Skeletal muscle tissue (tissue), 4 donors: ENCODE measurements around the gene XYLB. TPM values are rescaled to one million over a fixed set of nuclear protein-coding genes. Genes with fewer than 3 reads are reported as not detected.

Experiments used
- H3K27ac ChIP-seq: one replicate; pipeline ENCODE4 v1.7.0; 2013; ENCODE audit warnings: mild to moderate bottlenecking, low read depth, low read length, inconsistent platforms
- H3K27me3 ChIP-seq, 3 donors: one replicate each; pipeline ENCODE4 v1.7.0; 2013; ENCODE audit warnings: low read length in 3 of 3; ENCODE audit not compliant: control insufficient read depth in 3 of 3, insufficient read depth in 3 of 3
- H3K36me3 ChIP-seq, 3 donors: one replicate each; pipeline ENCODE4 v1.7.0; 2013; ENCODE audit warnings: low read length in 3 of 3; ENCODE audit not compliant: control insufficient read depth in 3 of 3, insufficient read depth in 3 of 3
- H3K4me1 ChIP-seq, 3 donors: one replicate each; pipeline ENCODE4 v1.7.0; 2013; ENCODE audit warnings: low read length in 3 of 3, mild to moderate bottlenecking in 3 of 3; ENCODE audit not compliant: control insufficient read depth in 3 of 3, insufficient read depth in 3 of 3
- H3K4me3 ChIP-seq, 3 donors: one replicate each; pipeline ENCODE4 v1.7.0; 2013; ENCODE audit warnings: low read length in 3 of 3
- H3K9ac ChIP-seq, 3 donors: one replicate each; pipeline ENCODE4 v1.7.0; 2013; ENCODE audit warnings: low read length in 3 of 3, mild to moderate bottlenecking in 3 of 3, moderate library complexity in 2 of 3, low read depth in 1 of 3
- H3K9me3 ChIP-seq, 3 donors: one replicate each; pipeline ENCODE4 v1.7.0; 2013; ENCODE audit warnings: low read length in 3 of 3; ENCODE audit not compliant: control insufficient read depth in 3 of 3
- total RNA-seq: library from RNA; depleted of rRNA; stranded (reverse); fragments of >200 nt; gene quantifications from one replicate; pipeline ENCODE4 v1.2.3, GENCODE V29; 2014
- donor health status: Osteomylitis.

XYLB gene
- total RNA-seq, 1 donor from 2014 or later = 7.3 TPM

GRCh38 chr3:38453913-38454177 is 107.3 kb downstream of the XYLB start:
- Histone ChIP-seq H3K4me1 (peaks cover 25 to 47% (median 42%) of the 10 kb centered on the region in 3 donors), H3K9me3 (no peaks in the 10 kb centered on the region), H3K36me3 (no peaks in the 10 kb centered on the region), H3K27ac (peak overlapping the region; percentile 96), H3K9ac (peak overlapping the region; percentile 86 to 96 (median 89)), H3K27me3 (no peaks in the 10 kb centered on the region), H3K4me3 (peak overlapping the region in 2 of 3 donors; percentile 91 to 92)

GRCh38 chr3:38454178-38454883 is 107.7 kb downstream of the XYLB start:
- Histone ChIP-seq H3K27me3 (no peaks in the 10 kb centered on the region), H3K9me3 (no peaks in the 10 kb centered on the region), H3K36me3 (no peaks in the 10 kb centered on the region), H3K27ac (peak overlapping the region; percentile 96), H3K9ac (peak overlapping the region; percentile 86 to 96 (median 89)), H3K4me1 (peaks cover 30 to 52% (median 47%) of the 10 kb centered on the region in 3 donors), H3K4me3 (peak overlapping the region; percentile 84 to 92 (median 91))

- peaks cover 37 to 59% (median 54%) of the 10 kb centered on the region in 3 donors for H3K4me1 ChIP-seq
- H3K27ac ChIP-seq = peak overlapping the region; percentile 96
- peak overlapping the region; percentile 84 to 92 (median 91) for H3K4me3 ChIP-seq
- H3K9ac ChIP-seq = peak overlapping the region; percentile 86 to 96 (median 89)
- H3K9me3 ChIP-seq = no peaks in the 10 kb centered on the region
- no peaks in the 10 kb centered on the region for H3K27me3 ChIP-seq
- no peaks in the 10 kb centered on the region for H3K36me3 ChIP-seq
Observed at GRCh38 chr3:38454884-38455638, 108.5 kb downstream of the XYLB start.

GRCh38 chr3:38455639-38456430 is 109.2 kb downstream of the XYLB start:
- Histone ChIP-seq H3K36me3 (no peaks in the 10 kb centered on the region), H3K27ac (peak overlapping the region; percentile 96), H3K4me3 (peak overlapping the region; percentile 84 to 92 (median 91)), H3K9ac (peak overlapping the region; percentile 86 to 96 (median 89)), H3K27me3 (no peaks in the 10 kb centered on the region), H3K9me3 (no peaks in the 10 kb centered on the region), H3K4me1 (peaks cover 45 to 66% (median 62%) of the 10 kb centered on the region in 3 donors)

GRCh38 chr3:38457111-38458003 is 110.8 kb downstream of the XYLB start:
- H3K27ac ChIP-seq = peak overlapping the region; percentile 96
- no peaks in the 10 kb centered on the region for H3K27me3 ChIP-seq
- H3K9ac ChIP-seq = no peak overlapping the region
- H3K9me3 ChIP-seq = no peaks in the 10 kb centered on the region
- H3K36me3 ChIP-seq = no peaks in the 10 kb centered on the region
- peaks cover 53 to 72% (median 68%) of the 10 kb centered on the region in 3 donors for H3K4me1 ChIP-seq
- H3K4me3 ChIP-seq = peak overlapping the region in 1 of 3 donors; percentile 22

GRCh38 chr3:38458796-38459498 is 112.4 kb downstream of the XYLB start:
- H3K4me1 ChIP-seq = peaks cover 59 to 73% (median 62%) of the 10 kb centered on the region in 3 donors
- H3K36me3 ChIP-seq = no peaks in the 10 kb centered on the region
- H3K9ac ChIP-seq = peak overlapping the region; percentile 97 to 98 (median 97)
- peak overlapping the region; percentile 96 for H3K27ac ChIP-seq
- no peaks in the 10 kb centered on the region for H3K9me3 ChIP-seq
- peak overlapping the region; percentile 73 to 85 (median 80) for H3K4me3 ChIP-seq
- no peaks in the 10 kb centered on the region for H3K27me3 ChIP-seq

- H3K9ac ChIP-seq = peak overlapping the region; percentile 97 to 98 (median 97)
- H3K4me1 ChIP-seq = peaks cover 59 to 72% (median 61%) of the 10 kb centered on the region in 3 donors
- peak overlapping the region; percentile 73 to 85 (median 80) for H3K4me3 ChIP-seq
- H3K36me3 ChIP-seq = no peaks in the 10 kb centered on the region
- no peaks in the 10 kb centered on the region for H3K9me3 ChIP-seq
- H3K27ac ChIP-seq = peak overlapping the region; percentile 96
- H3K27me3 ChIP-seq = no peaks in the 10 kb centered on the region
Observed at GRCh38 chr3:38459499-38460048, 113.0 kb downstream of the XYLB start.

GRCh38 chr3:38460377-38461270 is 114.0 kb downstream of the XYLB start:
- Histone ChIP-seq H3K27me3 (no peaks in the 10 kb centered on the region), H3K36me3 (no peaks in the 10 kb centered on the region), H3K4me3 (peak overlapping the region; percentile 73 to 85 (median 80)), H3K4me1 (peaks cover 56 to 66% (median 56%) of the 10 kb centered on the region in 3 donors), H3K9me3 (no peaks in the 10 kb centered on the region), H3K27ac (peak overlapping the region; percentile 96), H3K9ac (peak overlapping the region; percentile 97 to 98 (median 97))
